IPS-18a (cell line): ENCODE results near the gene PLCH2.

Experiments
- H3K27ac ChIP-seq: one replicate; pipeline ENCODE4 v1.5.1; 2013; ENCODE audit warnings: low read length
- H3K27me3 ChIP-seq: one replicate; pipeline ENCODE4 v1.6.1; 2013; ENCODE audit warnings: mild to moderate bottlenecking, low read length; ENCODE audit not compliant: control insufficient read depth, insufficient read depth
- H3K36me3 ChIP-seq: one replicate; pipeline ENCODE4 v1.6.1; 2013; ENCODE audit warnings: low read depth, low read length; ENCODE audit not compliant: control insufficient read depth
- H3K4me1 ChIP-seq: one replicate; pipeline ENCODE4 v1.6.1; 2013; ENCODE audit warnings: low read depth, low read length; ENCODE audit not compliant: control insufficient read depth
- H3K4me3 ChIP-seq: one replicate; pipeline ENCODE4 v1.5.1; 2013; ENCODE audit warnings: low read length
- H3K9ac ChIP-seq: one replicate; pipeline ENCODE4 v1.6.1; 2013; ENCODE audit warnings: mild to moderate bottlenecking, low read length, moderate library complexity
- H3K9me3 ChIP-seq: one replicate; pipeline ENCODE4 v1.6.1; 2013; ENCODE audit warnings: low read depth, low read length; ENCODE audit not compliant: control insufficient read depth

The PLCH2 gene

DNA sequence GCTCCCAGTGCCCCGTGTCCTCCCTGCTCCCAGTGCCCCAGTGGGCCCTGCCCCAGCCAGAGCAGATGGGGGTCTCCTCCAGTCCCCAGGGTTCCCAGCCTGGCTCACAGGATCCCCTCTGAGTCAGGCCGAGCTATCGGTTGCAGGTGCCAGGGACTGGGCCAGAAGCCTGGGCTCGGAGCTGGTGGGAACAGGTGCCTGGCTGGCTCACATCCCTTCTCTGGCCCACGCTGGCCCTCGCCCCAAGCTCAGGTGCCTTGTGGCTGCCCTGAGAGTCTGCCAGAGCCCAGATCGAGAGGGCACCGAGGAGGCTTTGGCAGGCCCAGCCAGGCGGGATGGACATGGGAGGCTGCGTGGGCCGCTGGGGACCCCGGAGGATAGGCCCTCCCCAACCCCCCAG lies 18.9 kb downstream of the PLCH2 start:
- no peaks in the 10 kb centered on the region for H3K36me3 ChIP-seq
- no peaks in the 10 kb centered on the region for H3K9me3 ChIP-seq
- no peaks in the 10 kb centered on the region for H3K27me3 ChIP-seq
- H3K27ac ChIP-seq = no peak overlapping the region
- no peak overlapping the region for H3K9ac ChIP-seq
- no peak overlapping the region for H3K4me3 ChIP-seq
- no peaks in the 10 kb centered on the region for H3K4me1 ChIP-seq

DNA sequence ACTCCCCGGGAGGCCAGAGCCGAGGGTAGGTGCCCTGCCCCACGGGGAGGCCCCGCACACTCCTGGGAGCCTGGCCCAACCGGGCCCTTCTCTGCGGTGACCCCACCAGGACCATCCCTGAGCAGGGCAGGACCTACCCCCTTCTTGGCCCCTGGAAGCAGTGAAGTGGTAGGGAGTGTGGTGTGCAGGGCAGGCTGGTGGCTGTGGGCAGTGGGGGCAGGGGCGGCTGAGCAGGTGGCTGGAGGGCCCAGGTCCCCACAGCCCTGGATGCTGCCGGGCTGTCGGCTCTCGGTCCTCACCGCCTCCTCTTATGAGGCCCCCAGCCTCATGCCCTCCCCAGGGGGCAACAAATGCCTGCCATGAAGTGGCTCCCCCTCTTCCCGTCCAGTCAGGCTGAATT lies 19.5 kb downstream of the PLCH2 start:
- Histone ChIP-seq H3K9ac (no peak overlapping the region), H3K4me3 (no peak overlapping the region), H3K9me3 (no peaks in the 10 kb centered on the region), H3K36me3 (no peaks in the 10 kb centered on the region), H3K27me3 (no peaks in the 10 kb centered on the region), H3K4me1 (no peaks in the 10 kb centered on the region), H3K27ac (no peak overlapping the region)

- no peaks in the 10 kb centered on the region for H3K4me1 ChIP-seq
- no peaks in the 10 kb centered on the region for H3K36me3 ChIP-seq
- no peak overlapping the region for H3K9ac ChIP-seq
- no peak overlapping the region for H3K4me3 ChIP-seq
- H3K9me3 ChIP-seq = no peaks in the 10 kb centered on the region
- no peak overlapping the region for H3K27ac ChIP-seq
- H3K27me3 ChIP-seq = no peaks in the 10 kb centered on the region
These were observed 20.1 kb downstream of the PLCH2 start for GRCh38 chr1:2496087-2496622.

DNA sequence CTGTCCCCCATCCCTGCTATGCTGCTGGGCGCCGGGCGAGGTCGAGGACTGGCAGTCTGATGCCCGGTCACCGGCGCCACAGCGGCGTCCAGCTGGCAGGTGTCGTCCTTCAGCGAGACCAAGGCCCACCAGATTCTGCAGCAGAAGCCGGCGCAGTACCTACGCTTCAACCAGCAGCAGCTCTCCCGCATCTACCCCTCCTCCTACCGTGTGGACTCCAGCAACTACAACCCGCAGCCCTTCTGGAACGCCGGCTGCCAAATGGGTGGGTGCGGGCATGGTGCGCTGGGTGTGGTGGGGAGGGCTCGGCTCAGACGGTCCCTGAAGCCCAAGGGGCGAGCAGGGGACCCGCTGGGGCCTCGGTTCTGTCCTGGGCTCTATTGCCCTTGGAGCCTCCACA lies 20.7 kb downstream of the PLCH2 start:
- H3K36me3 ChIP-seq = no peaks in the 10 kb centered on the region
- no peak overlapping the region for H3K9ac ChIP-seq
- H3K27ac ChIP-seq = no peak overlapping the region
- no peaks in the 10 kb centered on the region for H3K27me3 ChIP-seq
- H3K4me1 ChIP-seq = no peaks in the 10 kb centered on the region
- H3K4me3 ChIP-seq = no peak overlapping the region
- H3K9me3 ChIP-seq = no peaks in the 10 kb centered on the region

- Histone ChIP-seq H3K4me3 (no peak overlapping the region), H3K36me3 (no peaks in the 10 kb centered on the region), H3K27me3 (no peaks in the 10 kb centered on the region), H3K4me1 (no peaks in the 10 kb centered on the region), H3K9me3 (no peaks in the 10 kb centered on the region), H3K9ac (no peak overlapping the region), H3K27ac (no peak overlapping the region)
These were observed 21.8 kb downstream of the PLCH2 start for GRCh38 chr1:2497891-2498290.

DNA sequence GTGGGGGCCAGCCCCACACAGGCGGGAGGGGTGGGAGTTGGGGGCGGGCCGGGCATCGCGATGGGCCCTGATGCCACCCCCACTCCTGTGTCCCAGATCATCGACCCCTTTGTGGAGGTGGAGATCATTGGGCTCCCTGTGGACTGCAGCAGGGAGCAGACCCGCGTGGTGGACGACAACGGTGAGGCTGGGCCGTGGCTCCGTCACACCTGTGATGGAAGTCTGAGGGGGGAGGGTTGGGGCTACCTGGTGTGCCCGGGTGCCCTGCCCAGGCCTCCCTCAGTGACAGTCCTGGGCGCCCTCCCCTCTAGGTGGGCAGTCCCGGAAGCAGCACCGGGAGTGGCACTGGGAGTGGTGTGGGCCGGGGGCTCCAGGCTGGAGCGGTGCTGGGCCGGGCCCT lies 22.6 kb downstream of the PLCH2 start:
- H3K4me1 ChIP-seq = no peaks in the 10 kb centered on the region
- no peak overlapping the region for H3K9ac ChIP-seq
- no peaks in the 10 kb centered on the region for H3K27me3 ChIP-seq
- no peak overlapping the region for H3K27ac ChIP-seq
- no peaks in the 10 kb centered on the region for H3K36me3 ChIP-seq
- no peak overlapping the region for H3K4me3 ChIP-seq
- H3K9me3 ChIP-seq = no peaks in the 10 kb centered on the region

DNA sequence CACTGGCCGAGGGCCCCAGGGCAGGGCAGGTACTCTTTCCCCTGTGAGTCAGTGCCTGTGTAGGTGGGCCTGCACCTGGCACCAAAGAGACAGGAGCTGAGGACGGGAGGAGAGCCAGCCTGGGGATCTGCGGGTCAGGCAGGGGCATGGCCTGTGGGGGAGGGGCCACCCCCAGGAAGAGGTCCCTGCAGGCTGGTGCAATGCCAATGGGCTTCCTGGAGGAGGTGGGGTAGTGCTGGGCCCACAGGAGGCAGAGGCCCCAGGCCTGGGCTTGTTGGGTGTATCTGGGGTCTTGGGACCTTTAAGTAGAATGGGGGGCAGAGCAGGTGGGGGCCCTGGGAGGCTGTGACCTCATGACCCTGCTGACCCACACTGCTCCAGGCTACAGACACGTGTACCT lies 23.2 kb downstream of the PLCH2 start:
- H3K27me3 ChIP-seq = no peaks in the 10 kb centered on the region
- no peak overlapping the region for H3K4me3 ChIP-seq
- no peak overlapping the region for H3K27ac ChIP-seq
- no peaks in the 10 kb centered on the region for H3K4me1 ChIP-seq
- no peak overlapping the region for H3K9ac ChIP-seq
- no peaks in the 10 kb centered on the region for H3K36me3 ChIP-seq
- H3K9me3 ChIP-seq = no peaks in the 10 kb centered on the region

GRCh38 chr1:2499986-2500596 lies 24.0 kb downstream of the PLCH2 start:
- H3K27ac ChIP-seq = no peak overlapping the region
- H3K4me1 ChIP-seq = no peaks in the 10 kb centered on the region
- no peaks in the 10 kb centered on the region for H3K27me3 ChIP-seq
- no peak overlapping the region for H3K9ac ChIP-seq
- H3K36me3 ChIP-seq = no peaks in the 10 kb centered on the region
- H3K9me3 ChIP-seq = no peaks in the 10 kb centered on the region
- H3K4me3 ChIP-seq = no peak overlapping the region

- H3K4me1 ChIP-seq = no peaks in the 10 kb centered on the region
- H3K4me3 ChIP-seq = no peak overlapping the region
- no peaks in the 10 kb centered on the region for H3K9me3 ChIP-seq
- no peaks in the 10 kb centered on the region for H3K36me3 ChIP-seq
- no peak overlapping the region for H3K27ac ChIP-seq
- no peak overlapping the region for H3K9ac ChIP-seq
- no peaks in the 10 kb centered on the region for H3K27me3 ChIP-seq
These were observed 25.1 kb downstream of the PLCH2 start for GRCh38 chr1:2501041-2501819.

DNA sequence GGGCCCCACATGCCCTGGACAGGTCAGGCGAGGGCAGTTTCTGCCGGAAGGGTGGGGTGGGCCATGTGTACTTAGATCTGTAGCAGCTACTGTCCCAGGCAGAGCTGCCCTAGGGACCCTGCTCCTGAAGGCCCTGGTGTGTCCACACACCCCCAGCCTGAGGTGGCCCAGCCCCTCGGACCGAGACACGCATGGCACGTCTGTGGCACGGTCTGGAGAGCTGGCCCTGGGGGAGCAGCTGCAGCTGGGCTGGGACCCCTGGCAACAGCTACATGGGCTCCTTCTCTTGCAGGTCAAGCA lies 25.7 kb downstream of the PLCH2 start:
- Histone ChIP-seq H3K27ac (no peak overlapping the region), H3K27me3 (no peaks in the 10 kb centered on the region), H3K4me1 (no peaks in the 10 kb centered on the region), H3K36me3 (no peaks in the 10 kb centered on the region), H3K4me3 (no peak overlapping the region), H3K9ac (no peak overlapping the region), H3K9me3 (no peaks in the 10 kb centered on the region)

DNA sequence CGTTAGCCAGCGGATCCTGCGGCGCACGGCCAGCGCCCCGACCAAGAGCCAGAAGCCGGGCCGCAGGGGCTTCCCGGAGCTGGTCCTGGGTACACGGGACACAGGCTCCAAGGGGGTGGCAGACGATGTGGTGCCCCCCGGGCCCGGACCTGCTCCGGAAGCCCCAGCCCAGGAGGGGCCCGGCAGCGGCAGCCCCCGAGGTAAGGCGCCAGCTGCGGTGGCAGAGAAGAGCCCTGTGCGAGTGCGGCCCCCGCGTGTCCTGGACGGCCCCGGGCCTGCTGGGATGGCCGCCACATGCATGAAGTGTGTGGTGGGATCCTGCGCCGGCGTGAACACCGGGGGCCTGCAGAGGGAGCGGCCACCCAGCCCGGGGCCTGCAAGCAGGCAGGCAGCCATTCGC lies 26.1 kb downstream of the PLCH2 start:
- H3K4me1 ChIP-seq = no peaks in the 10 kb centered on the region
- no peaks in the 10 kb centered on the region for H3K36me3 ChIP-seq
- H3K9ac ChIP-seq = no peak overlapping the region
- no peaks in the 10 kb centered on the region for H3K27me3 ChIP-seq
- no peaks in the 10 kb centered on the region for H3K9me3 ChIP-seq
- H3K4me3 ChIP-seq = no peak overlapping the region
- no peak overlapping the region for H3K27ac ChIP-seq
